Chondrocyte (in vitro differentiated cells): ENCODE results near the gene KRTAP22-1. TPM values are rescaled to one million over a fixed set of nuclear protein-coding genes. Genes with fewer than 3 reads are reported as not detected.

Experiments
- DNase-seq: peaks from one replicate; pipeline ENCODE4 v3.0.0; 2021; ENCODE audit warnings: mixed read lengths, low spot score
- H3K27ac Mint-ChIP-seq: one replicate; pipeline ENCODE4 v1.8.0; 2021; ENCODE audit warnings: mild to moderate bottlenecking, moderate library complexity, mixed read lengths; ENCODE audit not compliant: unreplicated experiment
- H3K27me3 Mint-ChIP-seq: 2 replicates; pipeline ENCODE4 v1.8.0; 2021; ENCODE audit warnings: low read depth, mixed read lengths
- H3K36me3 Mint-ChIP-seq: 2 replicates; pipeline ENCODE4 v1.8.0; 2021; ENCODE audit warnings: low read depth, mixed read lengths
- H3K4me1 Mint-ChIP-seq: 2 replicates; pipeline ENCODE4 v1.8.0; 2021; ENCODE audit warnings: low read depth, mild to moderate bottlenecking, mixed read lengths
- H3K4me3 Mint-ChIP-seq: one replicate; pipeline ENCODE4 v1.8.0; 2021; ENCODE audit warnings: mild to moderate bottlenecking, moderate library complexity, mixed read lengths; ENCODE audit not compliant: unreplicated experiment
- H3K9me3 Mint-ChIP-seq: 2 replicates; pipeline ENCODE4 v1.8.0; 2021; ENCODE audit warnings: low read depth, mixed read lengths
- total RNA-seq: library from RNA; stranded (reverse); gene quantifications from 3 replicates; pipeline ENCODE4 v1.2.1, GENCODE V29; 2021
- TF ChIP-seq, protein P1 (sequence below): fragments of 200-600 bp; sonication (generic); IDR thresholded peaks from 2 replicates; pipeline ENCODE4 v1.5.0; 2021; ENCODE audit warnings: antibody characterized with exemption, mild to moderate bottlenecking, moderate library complexity

Gene KRTAP22-1
- total RNA-seq, 1 donor from 2014 or later, result not detected

DNA sequence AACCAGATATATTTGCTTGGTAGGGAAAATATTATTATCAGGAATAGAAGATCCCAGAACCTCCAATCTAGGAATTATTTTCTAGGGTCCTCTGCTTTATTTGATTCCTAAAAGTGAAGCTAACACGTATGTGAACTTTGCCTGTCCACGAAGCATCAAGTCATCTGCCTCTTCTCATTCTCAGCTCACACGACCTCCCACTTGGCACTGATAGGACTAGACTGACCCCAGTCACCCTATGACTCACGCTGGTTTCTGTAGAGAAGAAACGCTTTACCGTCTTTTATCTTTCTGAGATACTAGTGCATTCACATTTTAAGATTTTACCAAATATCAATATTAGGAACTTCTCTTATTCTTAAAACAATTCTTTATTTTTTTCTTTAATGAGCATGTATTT is 37.8 kb upstream of the KRTAP22-1 start:
- H3K4me3 Mint-ChIP-seq, result no peak overlapping the region
- no peak overlapping the region for H3K27ac Mint-ChIP-seq
- DNase-seq, result no peak
- H3K4me1 Mint-ChIP-seq, result no peaks in the 10 kb centered on the region
- peaks cover 6% of the 10 kb centered on the region for H3K9me3 Mint-ChIP-seq
- no peaks in the 10 kb centered on the region for H3K36me3 Mint-ChIP-seq
- TF ChIP-seq, protein P1, sequence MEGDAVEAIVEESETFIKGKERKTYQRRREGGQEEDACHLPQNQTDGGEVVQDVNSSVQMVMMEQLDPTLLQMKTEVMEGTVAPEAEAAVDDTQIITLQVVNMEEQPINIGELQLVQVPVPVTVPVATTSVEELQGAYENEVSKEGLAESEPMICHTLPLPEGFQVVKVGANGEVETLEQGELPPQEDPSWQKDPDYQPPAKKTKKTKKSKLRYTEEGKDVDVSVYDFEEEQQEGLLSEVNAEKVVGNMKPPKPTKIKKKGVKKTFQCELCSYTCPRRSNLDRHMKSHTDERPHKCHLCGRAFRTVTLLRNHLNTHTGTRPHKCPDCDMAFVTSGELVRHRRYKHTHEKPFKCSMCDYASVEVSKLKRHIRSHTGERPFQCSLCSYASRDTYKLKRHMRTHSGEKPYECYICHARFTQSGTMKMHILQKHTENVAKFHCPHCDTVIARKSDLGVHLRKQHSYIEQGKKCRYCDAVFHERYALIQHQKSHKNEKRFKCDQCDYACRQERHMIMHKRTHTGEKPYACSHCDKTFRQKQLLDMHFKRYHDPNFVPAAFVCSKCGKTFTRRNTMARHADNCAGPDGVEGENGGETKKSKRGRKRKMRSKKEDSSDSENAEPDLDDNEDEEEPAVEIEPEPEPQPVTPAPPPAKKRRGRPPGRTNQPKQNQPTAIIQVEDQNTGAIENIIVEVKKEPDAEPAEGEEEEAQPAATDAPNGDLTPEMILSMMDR, result no peak
- no peaks in the 10 kb centered on the region for H3K27me3 Mint-ChIP-seq

DNA sequence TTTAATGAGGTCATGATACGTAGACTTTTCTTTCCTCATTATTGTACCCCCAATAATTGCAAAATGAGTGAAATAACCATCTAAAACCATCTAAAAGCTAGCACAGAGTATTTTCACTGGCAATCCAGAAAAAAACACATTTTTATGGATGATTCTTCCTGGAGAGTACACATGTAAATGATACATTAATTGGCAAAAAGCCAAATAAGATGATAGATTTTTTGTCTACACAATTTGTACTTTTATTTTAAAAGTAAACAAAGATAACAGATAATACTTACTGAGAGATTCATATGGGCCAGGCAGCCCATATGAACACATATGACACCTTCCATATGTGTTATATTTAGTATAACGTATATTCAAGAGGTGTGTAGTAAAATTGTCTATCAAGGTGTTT is 37.3 kb upstream of the KRTAP22-1 start:
- TF ChIP-seq, protein P1, result no peak
- peaks cover 6% of the 10 kb centered on the region for H3K9me3 Mint-ChIP-seq
- DNase-seq, result no peak
- no peaks in the 10 kb centered on the region for H3K4me1 Mint-ChIP-seq
- no peak overlapping the region for H3K27ac Mint-ChIP-seq
- H3K36me3 Mint-ChIP-seq, result no peaks in the 10 kb centered on the region
- H3K27me3 Mint-ChIP-seq, result no peaks in the 10 kb centered on the region
- no peak overlapping the region for H3K4me3 Mint-ChIP-seq

DNA sequence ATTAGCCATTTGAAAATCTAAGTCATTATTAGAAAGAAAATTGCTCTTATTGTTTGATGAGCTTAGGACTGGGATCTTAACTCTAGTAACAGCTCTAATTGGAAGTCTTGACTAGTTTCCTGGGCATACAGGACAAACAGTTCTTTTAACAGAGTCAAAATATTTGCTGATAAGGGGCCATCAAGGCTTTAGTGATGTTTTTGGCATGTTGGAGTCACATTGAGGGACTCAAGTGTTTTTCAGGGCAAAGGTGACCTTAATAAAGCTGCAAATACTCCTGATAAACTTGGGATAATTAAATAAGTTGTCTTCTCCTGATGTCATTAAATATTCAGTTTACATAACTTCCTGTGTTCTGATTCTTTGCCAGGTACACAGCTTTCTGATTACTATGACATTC is 33.3 kb upstream of the KRTAP22-1 start:
- Mint-ChIP-seq H3K36me3 (no peaks in the 10 kb centered on the region), H3K27me3 (no peaks in the 10 kb centered on the region), H3K4me3 (no peak overlapping the region), H3K9me3 (peaks cover 9% of the 10 kb centered on the region), H3K27ac (no peak overlapping the region), H3K4me1 (no peaks in the 10 kb centered on the region)
- DNase-seq, result no peak
- TF ChIP-seq, protein P1, result no peak

DNA sequence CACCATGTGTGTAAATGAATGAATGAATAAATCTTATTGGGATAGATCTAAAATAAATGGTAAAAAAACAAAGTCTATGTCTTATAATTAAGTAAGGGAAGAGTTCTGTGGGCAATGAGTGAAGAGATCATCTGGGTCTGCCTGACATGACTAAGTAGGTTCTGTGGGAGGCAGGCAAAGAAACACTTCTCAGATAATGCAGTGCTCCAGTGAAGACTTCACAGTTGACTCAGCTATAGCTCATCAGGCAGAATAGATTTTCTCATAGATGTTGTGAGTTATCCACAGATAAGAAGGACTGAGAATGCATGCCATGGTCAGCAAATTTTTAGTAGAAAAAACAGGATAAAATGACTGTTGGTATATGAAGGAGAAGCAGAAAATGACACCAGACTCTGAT is 23.1 kb upstream of the KRTAP22-1 start:
- Mint-ChIP-seq H3K36me3 (no peaks in the 10 kb centered on the region), H3K4me3 (no peak overlapping the region), H3K27ac (no peak overlapping the region), H3K27me3 (no peaks in the 10 kb centered on the region), H3K4me1 (no peaks in the 10 kb centered on the region), H3K9me3 (peaks cover 6% of the 10 kb centered on the region)
- no peak for DNase-seq
- TF ChIP-seq, protein P1, result no peak

DNA sequence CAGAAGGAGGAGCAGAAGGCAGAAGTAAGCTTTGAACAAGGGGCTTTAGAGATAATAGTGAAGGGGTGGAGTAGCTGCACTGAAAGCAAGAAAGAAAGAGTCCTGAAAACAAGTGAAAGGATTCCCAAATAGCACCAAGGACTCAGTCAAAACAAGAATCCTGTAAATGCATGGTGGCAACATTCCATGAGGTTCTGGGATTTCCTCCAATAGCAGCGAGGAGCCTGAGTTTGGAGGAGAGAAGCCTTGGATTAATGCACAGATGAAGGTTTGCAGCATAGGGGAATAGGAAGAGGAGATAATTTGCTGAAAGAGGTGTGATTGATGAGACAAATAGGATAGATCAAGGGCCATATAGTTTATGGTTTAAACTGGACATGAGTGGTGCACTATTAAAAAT is 21.5 kb upstream of the KRTAP22-1 start:
- Mint-ChIP-seq H3K27me3 (no peaks in the 10 kb centered on the region), H3K36me3 (no peaks in the 10 kb centered on the region), H3K4me3 (no peak overlapping the region), H3K27ac (no peak overlapping the region), H3K4me1 (no peaks in the 10 kb centered on the region), H3K9me3 (peaks cover 9% of the 10 kb centered on the region)
- TF ChIP-seq, protein P1, result no peak
- no peak for DNase-seq
